RWPE2 (cell line): Measurements from ENCODE around the gene TRIM24.
"Not testable (repeated sequence)": the region's sequence is repeated elsewhere in the genome, so short reads cannot be mapped to it uniquely, and the experiment has no call there.

ENCODE experiments used
- ATAC-seq: fragments of 200-7000 bp; cut with Tn5 transposase; 3 replicates; pipeline ENCODE4 v1.9.1; 2021; ENCODE audit warnings: low read depth
- DNase-seq: peaks from one replicate; pipeline ENCODE4 v3.0.0-alpha.2; 2020; ENCODE audit warnings: low spot score
- H3K27ac ChIP-seq: fragments of 450-650 bp; 2 replicates; pipeline ENCODE4 v1.5.1; 2017; ENCODE audit warnings: mild to moderate bottlenecking; ENCODE audit not compliant: poor library complexity, severe bottlenecking
- H3K27me3 ChIP-seq: fragments of 250-450 bp; sonication (Bioruptor Pico); 2 replicates; pipeline ENCODE4 v1.5.1; 2021; ENCODE audit warnings: mild to moderate bottlenecking, moderate library complexity; ENCODE audit not compliant: insufficient read depth, poor library complexity, severe bottlenecking
- H3K36me3 ChIP-seq: fragments of 250-450 bp; sonication (Bioruptor Pico); 2 replicates; pipeline ENCODE4 v1.5.1; 2020; ENCODE audit warnings: low read depth, mild to moderate bottlenecking, moderate library complexity
- H3K4me1 ChIP-seq: fragments of 250-450 bp; sonication (Bioruptor Pico); 2 replicates; pipeline ENCODE4 v1.5.1; 2021; ENCODE audit warnings: mild to moderate bottlenecking, moderate library complexity; ENCODE audit not compliant: insufficient read depth, poor library complexity, severe bottlenecking
- H3K4me3 ChIP-seq: fragments of 250-450 bp; sonication (Bioruptor Pico); 2 replicates; pipeline ENCODE4 v1.5.1; 2021; ENCODE audit warnings: mild to moderate bottlenecking, moderate library complexity; ENCODE audit not compliant: severe bottlenecking
- H3K9me3 ChIP-seq: fragments of 250-450 bp; sonication (Bioruptor Pico); 2 replicates; pipeline ENCODE4 v1.5.1; 2021; ENCODE audit warnings: mild to moderate bottlenecking, moderate library complexity; ENCODE audit not compliant: severe bottlenecking
- CTCF ChIP-seq: fragments of 450-650 bp; IDR thresholded peaks from one replicate; pipeline ENCODE4 v1.5.1; 2017; ENCODE audit warnings: mild to moderate bottlenecking, moderate library complexity; ENCODE audit not compliant: poor library complexity, severe bottlenecking

Gene TRIM24

GRCh38 chr7:138460176-138460648, at the start of gene TRIM24:
Gene TRIM24, plus strand, starts transcription at chr7:138460259. Its CDS starts 290 bp downstream, at chr7:138460549.
- DNase-seq, result no peak

DNA sequence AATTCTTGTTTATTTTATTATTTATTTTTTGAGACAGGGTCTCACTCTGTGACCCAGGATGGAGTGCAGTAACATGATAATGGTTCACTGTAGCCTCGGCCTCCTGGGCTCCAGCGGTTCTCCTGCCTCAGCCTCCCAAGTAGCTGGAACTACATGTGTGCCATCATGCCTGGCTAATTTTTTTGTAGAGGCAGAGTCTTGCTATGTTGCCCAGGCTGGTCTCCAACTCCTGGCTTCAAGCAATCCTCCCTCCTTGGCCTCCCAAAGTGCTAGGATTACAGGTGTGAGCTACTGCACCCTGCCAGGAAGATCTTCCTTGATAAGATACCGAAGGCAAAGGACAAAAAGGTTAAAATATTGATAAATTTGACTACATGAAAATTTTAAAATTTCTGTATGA, 48.0 kb upstream of the TRIM24 start:
- not testable (repeated sequence) for DNase-seq, ATAC-seq, H3K27ac ChIP-seq, H3K4me1 ChIP-seq, H3K36me3 ChIP-seq, H3K27me3 ChIP-seq, H3K9me3 ChIP-seq, H3K4me3 ChIP-seq

More at GRCh38 chr7:138460176-138460648, at the start of gene TRIM24:
- Histone ChIP-seq H3K27ac (peak within 1 kb of the TSS; percentile 82), H3K4me1 (no peaks in the 10 kb centered on the region), H3K9me3 (no peaks in the 10 kb centered on the region), H3K27me3 (no peaks in the 10 kb centered on the region), H3K4me3 (peak within 1 kb of the TSS; percentile 55), H3K36me3 (no peaks in the 10 kb centered on the region)
- ATAC-seq, result peak; percentile 87
- no peak for TF ChIP-seq CTCF

GRCh38 chr7:138412921-138413320, 47.1 kb upstream of the TRIM24 start:
- H3K9me3 ChIP-seq, H3K4me1 ChIP-seq, H3K36me3 ChIP-seq, ATAC-seq, DNase-seq, H3K27ac ChIP-seq, H3K4me3 ChIP-seq, H3K27me3 ChIP-seq: not testable (repeated sequence)

GRCh38 chr7:138417078-138417700, 42.9 kb upstream of the TRIM24 start:
- Histone ChIP-seq H3K27ac (no peak overlapping the region), H3K36me3 (no peaks in the 10 kb centered on the region), H3K27me3 (no peaks in the 10 kb centered on the region), H3K9me3 (no peaks in the 10 kb centered on the region), H3K4me1 (no peaks in the 10 kb centered on the region), H3K4me3 (no peak overlapping the region)
- DNase-seq, result no peak
- no peak for ATAC-seq
- TF ChIP-seq CTCF, result no peak

DNA sequence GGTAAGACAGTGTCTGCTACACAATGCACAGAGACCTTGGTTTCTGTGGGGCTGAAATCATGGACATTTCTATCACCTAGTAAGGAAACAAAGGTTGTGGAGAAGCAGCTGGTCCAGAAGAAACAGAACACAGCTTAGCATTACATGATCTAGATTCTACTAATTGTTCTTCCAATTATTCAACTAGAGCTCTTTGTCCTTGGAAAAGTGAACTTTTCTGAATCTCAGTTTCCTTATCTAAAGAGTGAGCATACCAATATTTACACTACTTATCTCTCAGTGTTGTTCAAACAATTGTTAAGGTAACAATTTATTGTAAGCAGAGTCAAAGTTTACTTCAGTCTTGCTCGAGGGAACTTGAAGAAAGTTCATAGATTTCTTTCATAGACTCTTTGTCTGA, 42.3 kb upstream of the TRIM24 start:
- H3K27me3 ChIP-seq, result no peaks in the 10 kb centered on the region
- H3K36me3 ChIP-seq, result no peaks in the 10 kb centered on the region
- H3K4me1 ChIP-seq, result no peaks in the 10 kb centered on the region
- H3K4me3 ChIP-seq, result no peak overlapping the region
- ATAC-seq, result no peak
- TF ChIP-seq CTCF, result no peak
- H3K9me3 ChIP-seq, result no peaks in the 10 kb centered on the region
- H3K27ac ChIP-seq, result no peak overlapping the region
- no peak for DNase-seq

- not testable (repeated sequence) for H3K9me3 ChIP-seq, ATAC-seq, H3K4me1 ChIP-seq, H3K36me3 ChIP-seq, H3K27me3 ChIP-seq, H3K27ac ChIP-seq, DNase-seq, H3K4me3 ChIP-seq
These were observed 41.7 kb upstream of the TRIM24 start for GRCh38 chr7:138418403-138418802.
